HepG2 (cell line): ENCODE results near the gene KCNMB2.

ENCODE experiments used
- CTCF ChIP-seq: sonication (generic); formaldehyde crosslinking; IDR thresholded peaks from 2 replicates; pipeline ENCODE4 v1.5.0; 2020; ENCODE audit warnings: mild to moderate bottlenecking, missing genetic modification reagents, moderate library complexity
- PBX3 ChIP-seq: sonication (generic); formaldehyde crosslinking; IDR thresholded peaks from 2 replicates; pipeline ENCODE4 v1.8.1; 2023; ENCODE audit warnings: missing genetic modification reagents, inconsistent platforms, borderline replicate concordance
- POLR2A ChIP-seq, 2 experiments: IDR thresholded peaks; 2 replicates each; pipeline ENCODE4 v1.6.1; 2011; ENCODE audit warnings: low read depth in 2 of 2, low read length in 2 of 2, mild to moderate bottlenecking in 1 of 2, moderate library complexity in 1 of 2; ENCODE audit not compliant: insufficient read depth in 1 of 2
- ZNF274 ChIP-seq: sonication (generic); formaldehyde crosslinking; IDR thresholded peaks from 2 replicates; pipeline ENCODE4 v1.5.1; 2020; ENCODE audit warnings: mild to moderate bottlenecking, missing genetic modification reagents
- ZSCAN20 ChIP-seq: sonication (generic); formaldehyde crosslinking; IDR thresholded peaks from 2 replicates; pipeline ENCODE4 v1.4.0; 2020; ENCODE audit warnings: missing genetic modification reagents, mild to moderate bottlenecking, borderline replicate concordance

DNA sequence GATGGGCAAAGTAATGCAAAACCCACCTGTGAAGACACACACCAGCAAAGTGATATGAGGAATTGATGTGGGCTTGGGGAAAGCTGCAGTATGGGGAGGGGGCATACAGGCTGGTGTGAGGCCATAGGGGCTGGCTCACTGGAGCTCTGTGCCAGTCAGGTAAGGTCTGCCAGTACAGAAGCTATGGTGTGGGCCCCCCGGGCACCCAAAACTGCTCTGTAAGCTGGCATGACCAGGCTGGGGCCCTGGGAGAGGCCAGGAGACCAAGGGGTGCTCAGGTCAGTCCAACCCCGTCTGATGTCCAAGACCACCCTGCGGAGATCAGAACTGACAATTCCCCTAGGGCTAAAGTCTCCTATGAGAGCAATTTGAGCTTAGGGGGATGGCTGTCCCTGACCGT is 163.1 kb downstream of the KCNMB2 start:
- no peak for TF ChIP-seq POLR2A (IDR thresholded peaks at IDR 0.05; ENCODE audit: insufficient read depth in 1 of 2, low read depth in 2 of 2, low read length in 2 of 2)
- no peak for TF ChIP-seq ZSCAN20 (CRISPR knock-in tag)
- TF ChIP-seq PBX3 (CRISPR knock-in tag): no peak
- no peak for TF ChIP-seq ZNF274 (CRISPR knock-in tag)
- TF ChIP-seq CTCF: no peak
